Mesothelial cell of epicardium (in vitro differentiated cells): ENCODE results near the gene MAML1. TPM values are rescaled to one million over a fixed set of nuclear protein-coding genes. Genes with fewer than 3 reads are reported as not detected.

Source experiments
- DNase-seq, 2 experiments: peaks; one replicate each; pipeline ENCODE4 v3.0.0; 2021; ENCODE audit warnings: low spot score in 2 of 2; ENCODE audit not compliant: unreplicated experiment in 2 of 2
- H3K27ac Mint-ChIP-seq: 2 replicates; pipeline ENCODE4 v1.8.0; 2021; ENCODE audit warnings: mixed read lengths
- H3K27me3 Mint-ChIP-seq: 2 replicates; pipeline ENCODE4 v1.8.0; 2021; ENCODE audit warnings: low read depth, mixed read lengths
- H3K36me3 Mint-ChIP-seq: 2 replicates; pipeline ENCODE4 v1.8.0; 2021; ENCODE audit warnings: mixed read lengths
- H3K4me1 Mint-ChIP-seq: 2 replicates; pipeline ENCODE4 v1.8.0; 2021; ENCODE audit warnings: mixed read lengths
- H3K4me3 Mint-ChIP-seq: 2 replicates; pipeline ENCODE4 v1.8.0; 2021; ENCODE audit warnings: mild to moderate bottlenecking, moderate library complexity, mixed read lengths
- H3K9me3 Mint-ChIP-seq: 2 replicates; pipeline ENCODE4 v1.8.0; 2021; ENCODE audit warnings: mixed read lengths
- CTCF ChIP-seq: fragments of 200-600 bp; sonication (generic); IDR thresholded peaks from one replicate; pipeline ENCODE4 v1.5.0; 2021; ENCODE audit warnings: antibody characterized with exemption; ENCODE audit not compliant: unreplicated experiment
- total RNA-seq: library from RNA; stranded (reverse); gene quantifications from 3 replicates; pipeline ENCODE4 v1.2.1, GENCODE V29; 2021

Gene MAML1
- total RNA-seq, 1 donor from 2014 or later = 49.6 TPM

- no peak for DNase-seq
- peaks cover 2% of the 10 kb centered on the region for H3K27me3 Mint-ChIP-seq
- peaks cover 14% of the 10 kb centered on the region for H3K36me3 Mint-ChIP-seq
- TF ChIP-seq CTCF = no peak
- H3K4me3 Mint-ChIP-seq = no peak overlapping the region
- no peaks in the 10 kb centered on the region for H3K9me3 Mint-ChIP-seq
- no peak overlapping the region for H3K27ac Mint-ChIP-seq
- H3K4me1 Mint-ChIP-seq = peaks cover 7% of the 10 kb centered on the region
Observed at GRCh38 chr5:179797741-179798140, 65.1 kb downstream of the MAML1 start.

- peaks cover 14% of the 10 kb centered on the region for H3K36me3 Mint-ChIP-seq
- H3K27me3 Mint-ChIP-seq = peaks cover 2% of the 10 kb centered on the region
- peaks cover 9% of the 10 kb centered on the region for H3K4me1 Mint-ChIP-seq
- H3K27ac Mint-ChIP-seq = no peak overlapping the region
- DNase-seq = no peak
- no peaks in the 10 kb centered on the region for H3K9me3 Mint-ChIP-seq
- no peak overlapping the region for H3K4me3 Mint-ChIP-seq
- no peak for TF ChIP-seq CTCF
Observed at GRCh38 chr5:179798144-179798770, 65.6 kb downstream of the MAML1 start.

- H3K27ac Mint-ChIP-seq = no peak overlapping the region
- peaks cover 15% of the 10 kb centered on the region for H3K4me1 Mint-ChIP-seq
- peaks cover 14% of the 10 kb centered on the region for H3K36me3 Mint-ChIP-seq
- no peak for TF ChIP-seq CTCF
- no peak for DNase-seq
- peaks cover 2% of the 10 kb centered on the region for H3K27me3 Mint-ChIP-seq
- H3K9me3 Mint-ChIP-seq = no peaks in the 10 kb centered on the region
- no peak overlapping the region for H3K4me3 Mint-ChIP-seq
Observed at GRCh38 chr5:179798771-179799643, 66.4 kb downstream of the MAML1 start.

- Mint-ChIP-seq H3K9me3 (no peaks in the 10 kb centered on the region), H3K4me3 (no peak overlapping the region), H3K27ac (no peak overlapping the region), H3K4me1 (peaks cover 20% of the 10 kb centered on the region), H3K36me3 (peaks cover 14% of the 10 kb centered on the region), H3K27me3 (no peaks in the 10 kb centered on the region)
- no peak for TF ChIP-seq CTCF
- DNase-seq = no peak
Observed at GRCh38 chr5:179799644-179799973, 67.0 kb downstream of the MAML1 start.

GRCh38 chr5:179800071-179800695 lies 67.6 kb downstream of the MAML1 start:
- no peak overlapping the region for H3K27ac Mint-ChIP-seq
- H3K4me3 Mint-ChIP-seq = no peak overlapping the region
- H3K4me1 Mint-ChIP-seq = peaks cover 25% of the 10 kb centered on the region
- H3K36me3 Mint-ChIP-seq = peaks cover 14% of the 10 kb centered on the region
- no peaks in the 10 kb centered on the region for H3K9me3 Mint-ChIP-seq
- TF ChIP-seq CTCF = no peak
- no peak for DNase-seq
- H3K27me3 Mint-ChIP-seq = no peaks in the 10 kb centered on the region
